Epithelial cell of proximal tubule (primary cell): Measurements from ENCODE around the gene WFDC9. TPM values are rescaled to one million over a fixed set of nuclear protein-coding genes. Genes with fewer than 3 reads are reported as not detected.
"Not testable (repeated sequence)": the region's sequence is repeated elsewhere in the genome, so short reads cannot be mapped to it uniquely, and the experiment has no call there.

Experiments
- DNase-seq: peaks from one replicate; pipeline ENCODE4 v3.0.0-alpha.2; 2011; ENCODE audit warnings: low read depth
- H3K4me3 ChIP-seq: 2 replicates; pipeline ENCODE4 v1.5.1; 2011; ENCODE audit warnings: low read depth, mild to moderate bottlenecking, low read length
- total RNA-seq: library from RNA; depleted of rRNA; stranded (reverse); fragments of >200 nt; gene quantifications from 2 replicates; pipeline ENCODE4 v1.2.3, GENCODE V29; 2015
- TF ChIP-seq, protein P1 (sequence below): conservative IDR thresholded peaks from 2 replicates; pipeline ENCODE4 v1.5.1; 2012; ENCODE audit warnings: low read depth, mild to moderate bottlenecking, low read length

The WFDC9 gene
- not detected in 2 replicates for total RNA-seq

GRCh38 chr20:45631184-45631583, at the start of gene WFDC9:
Gene WFDC9, minus strand, starts transcription at chr20:45631284. Its CDS starts 21,103 bp downstream, at chr20:45610181.
- no peak for DNase-seq
- TF ChIP-seq, protein P1, sequence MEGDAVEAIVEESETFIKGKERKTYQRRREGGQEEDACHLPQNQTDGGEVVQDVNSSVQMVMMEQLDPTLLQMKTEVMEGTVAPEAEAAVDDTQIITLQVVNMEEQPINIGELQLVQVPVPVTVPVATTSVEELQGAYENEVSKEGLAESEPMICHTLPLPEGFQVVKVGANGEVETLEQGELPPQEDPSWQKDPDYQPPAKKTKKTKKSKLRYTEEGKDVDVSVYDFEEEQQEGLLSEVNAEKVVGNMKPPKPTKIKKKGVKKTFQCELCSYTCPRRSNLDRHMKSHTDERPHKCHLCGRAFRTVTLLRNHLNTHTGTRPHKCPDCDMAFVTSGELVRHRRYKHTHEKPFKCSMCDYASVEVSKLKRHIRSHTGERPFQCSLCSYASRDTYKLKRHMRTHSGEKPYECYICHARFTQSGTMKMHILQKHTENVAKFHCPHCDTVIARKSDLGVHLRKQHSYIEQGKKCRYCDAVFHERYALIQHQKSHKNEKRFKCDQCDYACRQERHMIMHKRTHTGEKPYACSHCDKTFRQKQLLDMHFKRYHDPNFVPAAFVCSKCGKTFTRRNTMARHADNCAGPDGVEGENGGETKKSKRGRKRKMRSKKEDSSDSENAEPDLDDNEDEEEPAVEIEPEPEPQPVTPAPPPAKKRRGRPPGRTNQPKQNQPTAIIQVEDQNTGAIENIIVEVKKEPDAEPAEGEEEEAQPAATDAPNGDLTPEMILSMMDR = no peak
- H3K4me3 ChIP-seq = no peak within 1 kb of the TSS

DNA sequence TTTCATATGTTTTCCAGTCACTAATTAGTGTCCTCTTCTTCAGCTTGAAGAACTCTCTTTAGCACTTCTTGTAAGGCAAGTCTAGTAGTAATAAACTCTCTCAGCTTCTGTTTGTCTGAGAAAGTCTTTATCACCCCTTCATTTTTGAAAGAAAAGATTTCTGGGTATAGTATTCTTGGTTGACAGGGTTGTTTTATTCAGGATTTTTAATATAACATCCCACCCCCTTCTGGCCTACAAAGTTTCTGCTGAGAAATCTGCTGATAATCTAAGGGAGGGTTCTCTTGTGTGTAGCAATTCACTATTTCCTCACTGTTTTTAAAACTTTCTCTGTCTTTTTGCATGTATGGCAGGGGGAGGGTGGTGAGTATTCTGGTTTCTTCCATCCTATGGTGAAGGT, 48.6 kb upstream of the WFDC9 start:
- TF ChIP-seq, protein P1 = no peak
- DNase-seq = no peak
- no peak overlapping the region for H3K4me3 ChIP-seq

GRCh38 chr20:45672765-45673164, 41.7 kb upstream of the WFDC9 start:
- H3K4me3 ChIP-seq = no peak overlapping the region
- TF ChIP-seq, protein P1 = no peak
- DNase-seq = no peak

DNA sequence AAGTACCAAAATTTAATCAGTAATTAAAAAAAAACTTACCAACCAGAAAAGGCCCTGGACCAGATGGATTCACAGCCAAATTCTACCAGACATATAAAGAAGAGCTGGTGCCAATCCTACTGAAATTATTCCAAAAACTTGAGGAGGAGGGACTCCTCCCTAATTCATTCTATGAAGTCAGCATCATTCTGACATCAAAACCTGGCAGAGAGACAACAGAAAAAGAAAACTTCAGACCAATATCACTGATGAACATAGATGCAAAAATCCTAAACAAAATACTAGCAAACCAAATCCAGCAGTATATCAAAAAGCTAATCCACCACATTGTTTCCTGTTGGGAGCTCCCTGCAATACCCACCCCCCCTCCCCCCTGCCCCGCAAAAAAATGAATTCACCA, 39.1 kb upstream of the WFDC9 start, which contains the start of gene WFDC11:
TSS of gene WFDC11 (minus strand) at position 101 of the 400 bp plus-strand sequence. CDS start 19,639 bp downstream, outside the sequence.
- no peak within 1 kb of the TSS for H3K4me3 ChIP-seq
- DNase-seq = no peak
- TF ChIP-seq, protein P1 = no peak

- not testable (repeated sequence) for H3K4me3 ChIP-seq, DNase-seq
Measured at GRCh38 chr20:45657038-45657437, 26.0 kb upstream of the WFDC9 start.

DNA sequence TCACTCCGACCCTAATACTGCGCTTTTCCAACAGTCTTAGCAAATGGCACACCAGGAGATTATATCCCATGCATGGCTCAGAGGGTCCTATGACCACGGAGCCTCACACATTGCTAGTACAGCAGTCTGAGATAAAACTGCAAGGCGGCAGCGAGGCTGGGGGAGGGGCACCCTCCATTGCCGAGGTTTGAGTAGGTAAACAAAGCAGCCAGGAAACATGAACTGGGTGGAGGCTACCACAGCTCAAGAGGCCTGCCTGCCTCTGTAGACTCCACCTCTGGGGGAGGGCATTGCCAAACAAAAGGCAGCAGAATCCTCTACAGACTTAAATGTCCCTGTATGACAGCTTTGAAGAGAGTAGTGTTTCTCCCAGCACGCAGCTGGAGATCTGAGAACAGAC, 20.6 kb upstream of the WFDC9 start:
- not testable (repeated sequence) for H3K4me3 ChIP-seq, DNase-seq

DNA sequence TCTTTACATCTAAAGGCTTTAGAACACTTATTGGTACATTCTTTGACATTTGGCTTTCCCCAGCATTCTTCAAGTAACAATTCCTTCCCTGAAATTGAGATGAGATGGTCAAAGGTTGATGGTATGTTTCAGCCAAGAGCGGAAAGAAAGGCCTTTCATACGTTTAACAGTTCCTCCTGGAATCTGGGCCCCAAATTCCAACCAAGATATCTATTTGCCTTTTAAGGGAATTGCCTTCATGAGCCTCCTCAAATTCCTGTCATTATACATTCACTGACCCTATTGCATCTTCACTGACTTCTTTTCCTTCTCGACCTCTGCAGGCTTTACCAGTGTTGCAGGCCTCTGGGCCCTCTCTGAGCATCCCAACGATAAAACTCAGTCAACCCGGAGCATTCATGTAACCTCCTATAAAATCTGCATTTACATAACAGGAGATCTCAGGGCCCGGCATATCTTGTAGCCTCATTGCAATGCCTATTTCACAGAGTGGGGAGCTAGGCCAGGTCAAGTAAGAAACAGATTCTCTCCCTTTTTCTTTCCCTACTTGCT, 18.3 kb upstream of the WFDC9 start:
- no peak overlapping the region for H3K4me3 ChIP-seq
- no peak for DNase-seq
- TF ChIP-seq, protein P1 = no peak

DNA sequence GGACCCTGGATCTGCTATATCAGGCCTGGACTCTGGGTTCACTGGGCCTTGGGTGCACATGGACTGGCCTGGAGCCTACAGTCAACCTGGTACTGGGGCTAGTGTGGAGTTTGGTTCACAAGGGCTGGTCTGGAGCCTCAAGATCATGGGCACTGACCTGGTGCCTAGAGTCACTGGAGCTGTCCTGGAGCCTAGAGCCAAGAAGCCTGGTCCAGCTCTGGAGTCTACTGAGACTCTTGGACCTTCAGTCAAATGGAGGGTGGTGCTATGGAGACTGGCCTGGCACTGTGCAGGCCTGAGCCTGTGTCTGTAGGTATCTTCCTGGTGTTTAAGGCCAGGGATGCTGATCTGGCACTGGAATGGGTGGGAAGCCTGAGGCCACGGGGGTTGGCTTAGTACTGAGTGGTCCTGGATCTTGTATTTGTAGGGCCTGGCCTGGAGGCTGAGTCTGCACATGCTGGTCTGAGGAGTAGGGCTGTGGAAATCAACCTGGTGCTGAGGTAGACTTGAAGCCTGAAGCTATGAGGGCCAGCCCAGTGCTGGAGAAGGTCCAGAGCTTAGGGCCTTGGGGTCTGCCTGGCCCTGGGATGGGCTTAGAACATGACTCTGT, 16.5 kb upstream of the WFDC9 start:
- DNase-seq = no peak
- no peak overlapping the region for H3K4me3 ChIP-seq
- TF ChIP-seq, protein P1 = no peak
